Mesendoderm (in vitro differentiated cells): ENCODE results near the gene DDX47.
A peak's percentile ranks its signal among the peaks of the same experiment; 100 is the strongest.

Source experiments
- DNase-seq: peaks from one replicate; pipeline ENCODE4 v3.0.0; 2013
- H2AK5ac ChIP-seq: 2 replicates; pipeline ENCODE4 v1.6.1; 2013; ENCODE audit warnings: low read length, inconsistent platforms
- H2BK120ac ChIP-seq: 2 replicates; pipeline ENCODE4 v1.6.1; 2013; ENCODE audit warnings: low read depth, mild to moderate bottlenecking, low read length, moderate library complexity, mixed read lengths
- H2BK15ac ChIP-seq: replicated peaks from 2 replicates; pipeline ENCODE4 v1.6.1; 2013; ENCODE audit warnings: low read depth, mild to moderate bottlenecking, moderate library complexity
- H2BK5ac ChIP-seq: 2 replicates; pipeline ENCODE4 v1.6.1; 2013; ENCODE audit warnings: low read length, inconsistent platforms
- H3K18ac ChIP-seq: 2 replicates; pipeline ENCODE4 v1.6.1; 2013; ENCODE audit warnings: mild to moderate bottlenecking, low read length, mixed read lengths
- H3K23ac ChIP-seq: one replicate; pipeline ENCODE4 v1.6.1; 2013; ENCODE audit warnings: low read length
- H3K27ac ChIP-seq: 2 replicates; pipeline ENCODE4 v1.5.1; 2013; ENCODE audit warnings: low read depth, mild to moderate bottlenecking, inconsistent platforms, low read length, moderate library complexity
- H3K27me3 ChIP-seq: 2 replicates; pipeline ENCODE4 v1.6.1; 2013; ENCODE audit warnings: low read length, control low read depth, mild to moderate bottlenecking, inconsistent platforms; ENCODE audit not compliant: insufficient read depth, poor library complexity
- H3K36me3 ChIP-seq: 2 replicates; pipeline ENCODE4 v1.6.1; 2013; ENCODE audit warnings: low read length, inconsistent platforms; ENCODE audit not compliant: control insufficient read depth, insufficient read depth
- H3K4ac ChIP-seq: one replicate; pipeline ENCODE4 v1.6.1; 2013; ENCODE audit warnings: low read depth, mild to moderate bottlenecking, low read length, moderate library complexity
- H3K4me1 ChIP-seq: 2 replicates; pipeline ENCODE4 v1.6.1; 2013; ENCODE audit warnings: low read depth, low read length, inconsistent platforms; ENCODE audit not compliant: control insufficient read depth
- H3K4me2 ChIP-seq: 2 replicates; pipeline ENCODE4 v1.6.1; 2013; ENCODE audit warnings: low read length
- H3K4me3 ChIP-seq: 2 replicates; pipeline ENCODE4 v1.5.1; 2013; ENCODE audit warnings: mild to moderate bottlenecking, low read length
- H3K56ac ChIP-seq: one replicate; pipeline ENCODE4 v1.6.1; 2013; ENCODE audit warnings: low read length
- H3K79me1 ChIP-seq: 2 replicates; pipeline ENCODE4 v1.6.1; 2013; ENCODE audit warnings: low read length, inconsistent platforms
- H3K79me2 ChIP-seq: 2 replicates; pipeline ENCODE4 v1.6.1; 2013; ENCODE audit warnings: mild to moderate bottlenecking, low read length; ENCODE audit not compliant: control insufficient read depth, insufficient read depth
- H3K9ac ChIP-seq: 2 replicates; pipeline ENCODE4 v1.6.1; 2013; ENCODE audit warnings: low read length, inconsistent platforms
- H4K5ac ChIP-seq: one replicate; pipeline ENCODE4 v1.6.1; 2013; ENCODE audit warnings: low read length
- H4K8ac ChIP-seq: one replicate; pipeline ENCODE4 v1.6.1; 2013; ENCODE audit warnings: low read depth, mild to moderate bottlenecking, control low read depth, low read length, moderate library complexity
- WGBS: extraction: QIAGEN DNeasy Blood & Tissue Kit; methylation state at CpG from one replicate; pipeline ENCODE4 v1.1.7; 2013; ENCODE audit warnings: low lambda C conversion rate, missing lambda C conversion rate; ENCODE audit not compliant: insufficient coverage; ENCODE audit errors: extremely low coverage; 5-methylcytosine and 5-hydroxymethylcytosine counted together

DDX47 gene

DNA sequence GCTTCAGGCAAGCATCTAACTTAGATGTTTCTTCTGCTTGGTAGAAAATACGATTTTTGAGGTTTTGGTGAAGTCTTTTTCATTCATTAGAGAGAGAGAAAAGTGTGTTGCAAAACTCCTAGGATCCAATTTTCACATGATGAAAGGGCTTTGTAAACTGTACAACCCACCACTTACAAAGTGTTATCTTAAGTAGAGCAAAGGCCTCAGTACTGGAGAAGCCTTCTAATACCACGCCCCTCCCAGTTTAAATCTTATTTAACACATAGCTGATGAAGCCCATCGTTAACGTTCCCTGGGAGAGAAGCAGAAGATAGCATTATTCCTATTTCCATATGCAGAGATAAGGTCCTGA lies 26.8 kb upstream of the DDX47 start:
- Histone ChIP-seq H3K18ac (no peak overlapping the region), H3K4me2 (peak overlapping the region; percentile 8), H3K36me3 (no peaks in the 10 kb centered on the region), H3K4me1 (peaks cover 7% of the 10 kb centered on the region), H4K8ac (no peak overlapping the region), H3K79me1 (no peaks in the 10 kb centered on the region), H2BK5ac (no peak overlapping the region), H4K5ac (no peak overlapping the region), H2AK5ac (no peak overlapping the region), H3K27me3 (no peaks in the 10 kb centered on the region), H3K9ac (no peak overlapping the region), H3K4ac (no peak overlapping the region), H3K23ac (no peak overlapping the region), H3K4me3 (no peak overlapping the region), H3K79me2 (no peaks in the 10 kb centered on the region), H2BK15ac (no peak overlapping the region), H3K56ac (peak overlapping the region; percentile 95), H2BK120ac (no peak overlapping the region), H3K27ac (no peak overlapping the region)
- WGBS, result no CpG with 5 or more reads among the region's 4 CpGs
- DNase-seq, result no peak

DNA sequence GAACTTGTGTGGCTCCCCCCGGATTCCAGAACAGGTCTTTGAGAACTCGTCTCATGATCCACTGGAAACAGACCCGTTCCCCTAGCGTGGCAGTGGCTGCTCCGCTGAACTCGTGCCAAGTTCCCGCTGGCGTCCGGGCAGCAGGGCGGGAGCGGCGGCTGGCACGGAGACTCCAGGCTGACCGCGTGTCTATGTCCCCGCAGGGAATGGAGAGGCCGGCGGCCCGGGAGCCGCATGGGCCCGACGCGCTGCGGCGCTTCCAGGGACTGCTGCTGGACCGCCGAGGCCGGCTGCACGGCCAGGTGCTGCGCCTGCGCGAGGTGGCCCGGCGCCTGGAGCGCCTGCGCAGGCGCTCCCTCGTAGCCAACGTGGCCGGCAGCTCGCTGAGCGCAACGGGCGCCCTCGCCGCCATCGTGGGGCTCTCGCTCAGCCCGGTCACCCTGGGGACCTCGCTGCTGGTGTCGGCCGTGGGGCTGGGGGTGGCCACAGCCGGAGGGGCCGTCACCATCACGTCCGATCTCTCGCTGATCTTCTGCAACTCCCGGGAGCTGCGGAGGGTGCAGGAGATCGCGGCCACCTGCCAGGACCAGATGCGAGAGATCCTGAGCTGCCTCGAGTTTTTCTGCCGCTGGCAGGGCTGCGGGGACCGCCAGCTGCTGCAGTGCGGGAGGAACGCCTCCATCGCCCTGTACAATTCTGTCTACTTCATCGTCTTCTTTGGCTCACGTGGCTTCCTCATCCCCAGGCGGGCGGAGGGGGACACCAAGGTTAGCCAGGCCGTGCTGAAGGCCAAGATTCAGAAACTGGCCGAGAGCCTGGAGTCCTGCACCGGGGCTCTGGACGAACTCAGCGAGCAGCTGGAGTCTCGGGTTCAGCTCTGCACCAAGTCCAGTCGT lies 26.2 kb upstream of the DDX47 start:
- no peaks in the 10 kb centered on the region for H3K79me1 ChIP-seq
- no peaks in the 10 kb centered on the region for H3K79me2 ChIP-seq
- H3K4ac ChIP-seq, result peak overlapping the region; percentile 25
- no peak overlapping the region for H3K27ac ChIP-seq
- no peak overlapping the region for H4K5ac ChIP-seq
- no peak overlapping the region for H2AK5ac ChIP-seq
- H3K23ac ChIP-seq, result no peak overlapping the region
- no peak overlapping the region for H4K8ac ChIP-seq
- H3K36me3 ChIP-seq, result no peaks in the 10 kb centered on the region
- no peak overlapping the region for H2BK120ac ChIP-seq
- no peak overlapping the region for H3K4me3 ChIP-seq
- H3K56ac ChIP-seq, result peak overlapping the region; percentile 95
- peak overlapping the region; percentile 54 for H3K18ac ChIP-seq
- no peaks in the 10 kb centered on the region for H3K27me3 ChIP-seq
- H2BK5ac ChIP-seq, result no peak overlapping the region
- no peak overlapping the region for H2BK15ac ChIP-seq
- H3K4me2 ChIP-seq, result peak overlapping the region; percentile 66
- peaks cover 7% of the 10 kb centered on the region for H3K4me1 ChIP-seq
- peak; percentile 80 for DNase-seq
- peak overlapping the region; percentile 71 for H3K9ac ChIP-seq
- no CpG with 5 or more reads among the region's 80 CpGs for WGBS

- H3K36me3 ChIP-seq, result no peaks in the 10 kb centered on the region
- no peaks in the 10 kb centered on the region for H3K79me1 ChIP-seq
- no peak overlapping the region for H3K18ac ChIP-seq
- WGBS, result no CpG with 5 or more reads among the region's 6 CpGs
- peaks cover 7% of the 10 kb centered on the region for H3K4me1 ChIP-seq
- no peak overlapping the region for H3K56ac ChIP-seq
- H3K4ac ChIP-seq, result no peak overlapping the region
- no peak overlapping the region for H2BK15ac ChIP-seq
- no peaks in the 10 kb centered on the region for H3K27me3 ChIP-seq
- no peak overlapping the region for H4K5ac ChIP-seq
- H2BK120ac ChIP-seq, result no peak overlapping the region
- peak overlapping the region; percentile 11 for H3K9ac ChIP-seq
- DNase-seq, result no peak
- no peak overlapping the region for H4K8ac ChIP-seq
- no peak overlapping the region for H2AK5ac ChIP-seq
- no peak overlapping the region for H3K23ac ChIP-seq
- H2BK5ac ChIP-seq, result no peak overlapping the region
- no peak overlapping the region for H3K4me2 ChIP-seq
- no peak overlapping the region for H3K4me3 ChIP-seq
- H3K27ac ChIP-seq, result no peak overlapping the region
- no peaks in the 10 kb centered on the region for H3K79me2 ChIP-seq
Measured at GRCh38 chr12:12788131-12788530, 25.0 kb upstream of the DDX47 start.

DNA sequence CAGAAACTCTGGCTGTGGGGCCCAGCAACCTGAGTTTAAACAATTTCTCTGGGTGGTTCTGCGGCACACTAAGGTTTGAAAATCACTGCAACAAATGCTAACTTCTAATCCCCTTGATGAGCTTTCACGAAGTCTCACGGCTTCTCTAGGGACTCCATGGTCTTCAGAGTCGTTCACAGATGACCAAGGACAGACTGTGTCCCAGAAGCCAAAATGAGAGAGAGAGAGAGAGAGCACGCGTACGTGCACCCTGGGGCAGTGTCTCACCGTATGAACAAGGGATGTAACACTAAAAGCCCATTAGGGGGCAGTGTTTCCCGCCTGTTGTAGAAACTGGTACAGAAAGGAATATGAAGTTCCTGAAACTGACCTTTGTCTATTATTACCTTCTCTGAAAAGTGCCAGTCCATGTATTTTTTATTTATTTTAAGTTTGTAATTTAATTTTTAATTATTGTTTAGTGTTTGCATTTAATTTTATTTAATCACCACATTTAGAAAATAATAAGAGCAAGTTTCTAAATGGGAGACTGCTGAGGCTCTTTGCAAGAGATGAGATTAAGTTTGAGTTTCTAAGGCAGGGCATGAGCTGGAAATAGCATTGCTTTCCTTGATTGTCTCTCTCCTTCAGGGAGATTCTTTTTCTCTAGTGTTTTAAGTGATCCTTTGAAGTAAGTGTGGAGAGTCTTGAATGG lies 24.3 kb upstream of the DDX47 start:
- Histone ChIP-seq H4K5ac (no peak overlapping the region), H3K23ac (no peak overlapping the region), H2BK5ac (no peak overlapping the region), H2BK15ac (no peak overlapping the region), H3K4ac (no peak overlapping the region), H3K4me1 (peaks cover 7% of the 10 kb centered on the region), H3K56ac (peak overlapping the region; percentile 17), H3K4me3 (no peak overlapping the region), H3K79me1 (no peaks in the 10 kb centered on the region), H3K27me3 (no peaks in the 10 kb centered on the region), H2BK120ac (no peak overlapping the region), H2AK5ac (no peak overlapping the region), H4K8ac (no peak overlapping the region), H3K36me3 (no peaks in the 10 kb centered on the region), H3K4me2 (no peak overlapping the region), H3K18ac (peak overlapping the region; percentile 64), H3K27ac (no peak overlapping the region), H3K79me2 (no peaks in the 10 kb centered on the region), H3K9ac (peak overlapping the region; percentile 11)
- DNase-seq, result peak; percentile 85
- no CpG with 5 or more reads among the region's 9 CpGs for WGBS

DNA sequence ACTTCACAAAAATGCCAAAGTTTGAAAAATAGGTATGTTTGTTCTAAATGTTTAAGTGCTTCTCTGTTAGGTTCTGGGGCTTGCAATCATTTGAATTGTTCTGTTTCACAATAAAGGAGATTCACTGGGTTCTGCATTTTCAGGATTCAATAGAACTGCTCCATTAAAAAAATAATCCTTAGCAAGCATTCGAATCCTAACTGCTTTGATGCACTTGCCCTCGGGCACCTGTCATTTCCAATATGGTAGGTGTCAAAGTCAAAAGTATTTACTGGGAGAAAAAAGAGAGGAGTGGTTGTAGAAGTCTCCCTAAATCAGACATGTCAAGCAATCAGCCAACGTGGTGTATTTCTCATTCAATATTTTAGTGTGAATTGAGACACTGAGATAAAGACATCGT lies 22.2 kb upstream of the DDX47 start:
- Histone ChIP-seq H2BK15ac (no peak overlapping the region), H3K4me1 (no peaks in the 10 kb centered on the region), H3K4me3 (no peak overlapping the region), H3K79me2 (no peaks in the 10 kb centered on the region), H3K9ac (no peak overlapping the region), H2BK5ac (no peak overlapping the region), H3K27me3 (no peaks in the 10 kb centered on the region), H3K36me3 (no peaks in the 10 kb centered on the region), H3K56ac (no peak overlapping the region), H3K23ac (no peak overlapping the region), H3K4me2 (no peak overlapping the region), H3K79me1 (no peaks in the 10 kb centered on the region), H4K5ac (no peak overlapping the region), H3K27ac (no peak overlapping the region), H3K4ac (no peak overlapping the region), H3K18ac (no peak overlapping the region), H4K8ac (no peak overlapping the region), H2BK120ac (no peak overlapping the region), H2AK5ac (no peak overlapping the region)
- no peak for DNase-seq
- WGBS, result no CpG with 5 or more reads among the region's 4 CpGs
